OCI-LY1 (cell line): Measurements from ENCODE around the gene ARFGAP1.

Experiments used
- H2AFZ ChIP-seq: fragments of 200-600 bp; sonication (generic), shearing (Covaris generic); 2 replicates; pipeline ENCODE4 v1.6.0; 2014; ENCODE audit warnings: antibody characterized with exemption, mild to moderate bottlenecking, low read length
- H3F3A ChIP-seq: fragments of 200-600 bp; sonication (generic), shearing (Covaris generic); 2 replicates; pipeline ENCODE4 v1.6.0; 2014; ENCODE audit warnings: mild to moderate bottlenecking, antibody characterized with exemption, low read length, moderate library complexity; ENCODE audit not compliant: insufficient read depth
- H3K27ac ChIP-seq: fragments of 200-600 bp; sonication (generic); 2 replicates; pipeline ENCODE4 v1.5.1; 2014; ENCODE audit warnings: low read length, mixed run types, mild to moderate bottlenecking, low read depth; ENCODE audit not compliant: poor library complexity, severe bottlenecking
- H3K27me3 ChIP-seq: fragments of 200-600 bp; sonication (generic); 2 replicates; pipeline ENCODE4 v1.6.0; 2014; ENCODE audit warnings: antibody characterized with exemption, mild to moderate bottlenecking, low read length, moderate library complexity; ENCODE audit not compliant: insufficient read depth
- H3K36me3 ChIP-seq: fragments of 200-600 bp; sonication (generic); 2 replicates; pipeline ENCODE4 v1.6.1; 2014; ENCODE audit warnings: mild to moderate bottlenecking, antibody characterized with exemption, low read length, moderate library complexity, mixed read lengths; ENCODE audit not compliant: insufficient read depth
- H3K4me1 ChIP-seq: fragments of 200-600 bp; sonication (generic); 2 replicates; pipeline ENCODE4 v1.5.1; 2014; ENCODE audit warnings: mild to moderate bottlenecking, low read length, moderate library complexity; ENCODE audit not compliant: insufficient read depth, severe bottlenecking
- H3K4me2 ChIP-seq: fragments of 200-600 bp; sonication (generic), shearing (Covaris generic); 2 replicates; pipeline ENCODE4 v1.6.1; 2014; ENCODE audit warnings: low read length
- H3K4me3 ChIP-seq: fragments of 200-600 bp; sonication (generic); 2 replicates; pipeline ENCODE4 v1.5.1; 2014; ENCODE audit warnings: low read length, low read depth, mild to moderate bottlenecking, mixed read lengths; ENCODE audit not compliant: poor library complexity, severe bottlenecking
- H3K79me2 ChIP-seq: fragments of 200-600 bp; shearing (Covaris generic); 2 replicates; pipeline ENCODE4 v1.6.1; 2016; ENCODE audit warnings: mixed run types, low read length, mixed read lengths; ENCODE audit not compliant: insufficient read depth
- H3K9ac ChIP-seq: fragments of 200-600 bp; sonication (generic), shearing (Covaris generic); 2 replicates; pipeline ENCODE4 v1.6.1; 2014; ENCODE audit warnings: mild to moderate bottlenecking, low read length, mixed read lengths
- H3K9me2 ChIP-seq: fragments of 200-600 bp; sonication (generic), shearing (Covaris generic); 2 replicates; pipeline ENCODE4 v1.6.1; 2014; ENCODE audit warnings: low read depth, mild to moderate bottlenecking, low read length, mixed read lengths
- H3K9me3 ChIP-seq: fragments of 200-600 bp; shearing (Covaris generic); 2 replicates; pipeline ENCODE4 v1.6.1; 2014; ENCODE audit warnings: low read length, mixed read lengths
- H4K20me1 ChIP-seq: fragments of 200-600 bp; sonication (generic), shearing (Covaris generic); 2 replicates; pipeline ENCODE4 v1.6.0; 2016; ENCODE audit warnings: mild to moderate bottlenecking, low read length; ENCODE audit not compliant: insufficient read depth
- EZH2 ChIP-seq: fragments of 200-600 bp; sonication (generic), shearing (Covaris generic); IDR thresholded peaks from 2 replicates; pipeline ENCODE4 v1.8.0; 2017; ENCODE audit warnings: borderline replicate concordance, mixed run types, mild to moderate bottlenecking, antibody characterized with exemption, low read length, moderate library complexity, mixed read lengths
- TF ChIP-seq, protein P1 (sequence below): fragments of 200-600 bp; sonication (generic), shearing (Covaris generic); IDR thresholded peaks from 2 replicates; pipeline ENCODE4 v1.5.1; 2017; ENCODE audit warnings: mild to moderate bottlenecking, antibody characterized with exemption, low read length, moderate library complexity, mixed read lengths

ARFGAP1 gene

DNA sequence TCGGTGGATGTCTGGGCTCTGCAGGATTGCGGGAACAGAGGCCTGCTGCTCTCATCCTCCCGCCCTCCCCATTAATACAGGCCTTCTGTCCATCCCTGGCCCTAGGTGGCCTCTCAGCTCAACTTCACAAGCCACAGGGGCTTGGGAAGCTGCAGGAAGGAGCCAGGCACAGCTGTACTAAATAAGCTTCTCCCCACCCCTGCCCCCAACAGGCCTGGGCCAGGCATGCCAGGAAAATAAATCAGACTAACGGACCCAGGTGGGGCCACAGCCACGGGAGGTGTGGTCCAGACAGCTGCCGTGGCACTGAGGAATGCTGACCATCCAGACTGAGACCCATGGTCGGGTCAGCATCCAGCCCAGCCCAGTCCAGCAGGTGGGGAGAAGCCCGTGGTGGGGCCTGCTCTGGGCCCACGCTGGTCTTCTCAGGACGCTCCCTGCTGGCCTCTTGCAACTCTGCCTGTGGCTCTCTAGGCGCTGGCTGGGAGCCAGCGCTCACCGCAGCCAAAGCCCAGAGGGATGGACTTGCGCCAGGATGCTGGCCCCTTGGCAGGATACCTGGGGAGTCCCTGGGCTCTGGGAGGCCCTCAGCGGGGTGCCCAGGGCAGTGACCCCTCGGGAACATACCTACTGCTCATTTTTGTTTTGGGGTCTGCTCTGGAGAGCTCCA, 48.1 kb upstream of the ARFGAP1 start:
- no peaks in the 10 kb centered on the region for H3K9me2 ChIP-seq
- H3K4me2 ChIP-seq, result no peak overlapping the region
- no peaks in the 10 kb centered on the region for H3K4me1 ChIP-seq

DNA sequence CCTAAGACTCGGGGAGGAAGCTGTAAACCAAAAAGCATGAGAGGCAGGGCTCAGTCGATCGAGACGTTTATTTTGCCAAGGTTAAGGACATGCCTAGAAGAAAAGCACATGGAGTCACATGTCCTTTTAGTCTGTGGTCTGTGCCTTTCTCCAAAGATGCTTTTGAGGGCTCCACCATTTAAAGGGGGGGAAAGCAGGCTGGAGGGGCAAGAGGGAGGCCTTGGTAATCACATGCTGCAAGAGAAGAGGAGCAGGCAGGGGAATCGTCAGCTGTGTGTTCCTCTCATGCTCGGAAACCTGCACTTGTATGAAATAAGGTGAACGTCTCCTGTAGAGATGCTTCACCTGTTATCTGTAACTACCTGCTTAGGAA, 47.5 kb upstream of the ARFGAP1 start:
- peaks cover 13% of the 10 kb centered on the region for H3K27me3 ChIP-seq
- no peaks in the 10 kb centered on the region for H3K4me1 ChIP-seq
- no peaks in the 10 kb centered on the region for H3K79me2 ChIP-seq
- H3K9me3 ChIP-seq, result no peaks in the 10 kb centered on the region
- H3K4me2 ChIP-seq, result no peak overlapping the region
- no peaks in the 10 kb centered on the region for H3K9me2 ChIP-seq
- H4K20me1 ChIP-seq, result no peaks in the 10 kb centered on the region
- TF ChIP-seq EZH2, result no peak
- TF ChIP-seq, protein P1, sequence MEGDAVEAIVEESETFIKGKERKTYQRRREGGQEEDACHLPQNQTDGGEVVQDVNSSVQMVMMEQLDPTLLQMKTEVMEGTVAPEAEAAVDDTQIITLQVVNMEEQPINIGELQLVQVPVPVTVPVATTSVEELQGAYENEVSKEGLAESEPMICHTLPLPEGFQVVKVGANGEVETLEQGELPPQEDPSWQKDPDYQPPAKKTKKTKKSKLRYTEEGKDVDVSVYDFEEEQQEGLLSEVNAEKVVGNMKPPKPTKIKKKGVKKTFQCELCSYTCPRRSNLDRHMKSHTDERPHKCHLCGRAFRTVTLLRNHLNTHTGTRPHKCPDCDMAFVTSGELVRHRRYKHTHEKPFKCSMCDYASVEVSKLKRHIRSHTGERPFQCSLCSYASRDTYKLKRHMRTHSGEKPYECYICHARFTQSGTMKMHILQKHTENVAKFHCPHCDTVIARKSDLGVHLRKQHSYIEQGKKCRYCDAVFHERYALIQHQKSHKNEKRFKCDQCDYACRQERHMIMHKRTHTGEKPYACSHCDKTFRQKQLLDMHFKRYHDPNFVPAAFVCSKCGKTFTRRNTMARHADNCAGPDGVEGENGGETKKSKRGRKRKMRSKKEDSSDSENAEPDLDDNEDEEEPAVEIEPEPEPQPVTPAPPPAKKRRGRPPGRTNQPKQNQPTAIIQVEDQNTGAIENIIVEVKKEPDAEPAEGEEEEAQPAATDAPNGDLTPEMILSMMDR, result no peak
- H3K27ac ChIP-seq, result no peak overlapping the region
- H3F3A ChIP-seq, result no peaks in the 10 kb centered on the region
- H3K36me3 ChIP-seq, result no peaks in the 10 kb centered on the region
- no peak overlapping the region for H2AFZ ChIP-seq
- H3K9ac ChIP-seq, result no peak overlapping the region
- no peak overlapping the region for H3K4me3 ChIP-seq

More for the DNA sequence above, 48.1 kb upstream of the ARFGAP1 start:
- Histone ChIP-seq H4K20me1 (no peaks in the 10 kb centered on the region), H3K27me3 (peaks cover 12% of the 10 kb centered on the region), H3K27ac (no peak overlapping the region), H3K79me2 (no peaks in the 10 kb centered on the region), H3K9ac (no peak overlapping the region), H3K36me3 (no peaks in the 10 kb centered on the region), H2AFZ (no peak overlapping the region), H3F3A (no peaks in the 10 kb centered on the region), H3K9me3 (no peaks in the 10 kb centered on the region), H3K4me3 (no peak overlapping the region)
- TF ChIP-seq EZH2, result no peak
- TF ChIP-seq, protein P1, result no peak

DNA sequence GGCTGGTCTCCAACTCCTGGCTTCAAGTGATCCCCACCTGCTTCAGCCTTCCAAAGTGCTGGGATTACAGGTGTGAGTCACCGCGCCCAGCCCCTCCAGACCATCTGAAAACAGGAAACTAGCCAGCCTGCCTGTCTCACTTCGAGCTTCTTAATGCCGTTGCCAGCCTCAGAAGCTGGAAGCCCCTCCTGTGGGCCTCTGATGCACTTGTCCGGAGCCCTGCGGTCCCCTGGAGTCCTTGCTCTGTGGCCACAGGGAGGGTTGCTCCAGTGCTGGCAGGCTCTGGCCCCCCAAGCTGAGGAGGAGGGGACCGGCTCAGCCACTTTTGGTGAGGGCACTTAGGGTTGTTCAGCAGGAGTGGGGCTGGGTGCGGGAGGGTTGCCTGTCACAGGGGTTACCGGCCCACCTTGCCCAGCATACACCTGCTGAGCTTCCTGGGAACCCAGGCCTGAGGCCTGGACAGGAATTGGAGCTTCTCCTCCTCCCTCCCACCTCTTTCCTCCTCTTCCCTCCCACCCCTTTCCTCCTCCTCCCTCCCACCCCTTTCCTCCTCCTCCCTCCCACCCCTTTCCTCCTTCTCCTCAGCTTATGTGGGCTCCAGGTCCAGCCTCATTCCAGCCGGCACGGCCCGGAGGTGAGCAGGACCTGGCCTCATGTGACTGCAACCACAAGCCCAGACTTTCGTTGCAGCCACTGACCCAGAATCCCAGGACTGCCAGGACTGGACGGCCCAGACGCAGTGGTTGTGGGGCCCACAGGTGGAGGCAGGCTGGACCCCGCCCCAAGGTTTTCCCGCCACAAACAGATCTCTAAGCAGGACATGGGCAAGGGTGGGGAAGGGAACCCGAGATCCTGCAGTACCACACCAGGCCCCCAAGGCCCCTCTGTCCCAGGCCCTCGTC, 46.3 kb upstream of the ARFGAP1 start:
- H3K9me2 ChIP-seq, result no peaks in the 10 kb centered on the region
- no peaks in the 10 kb centered on the region for H3K36me3 ChIP-seq
- no peak overlapping the region for H2AFZ ChIP-seq
- H3K4me3 ChIP-seq, result no peak overlapping the region
- H3K4me1 ChIP-seq, result no peaks in the 10 kb centered on the region
- no peaks in the 10 kb centered on the region for H3F3A ChIP-seq
- no peaks in the 10 kb centered on the region for H4K20me1 ChIP-seq
- TF ChIP-seq, protein P1, result no peak
- peaks cover 13% of the 10 kb centered on the region for H3K27me3 ChIP-seq
- no peaks in the 10 kb centered on the region for H3K79me2 ChIP-seq
- no peak overlapping the region for H3K4me2 ChIP-seq
- no peak overlapping the region for H3K9ac ChIP-seq
- no peaks in the 10 kb centered on the region for H3K9me3 ChIP-seq
- H3K27ac ChIP-seq, result no peak overlapping the region
